Glutamatergic neuron (in vitro differentiated cells): ENCODE results near the gene DAB2. TPM values are rescaled to one million over a fixed set of nuclear protein-coding genes. Genes with fewer than 3 reads are reported as not detected.

ENCODE experiments used
- DNase-seq: peaks from one replicate; pipeline ENCODE4 v3.0.0; 2022
- H3K27ac Mint-ChIP-seq: one replicate; pipeline ENCODE4 v1.8.0; 2020; ENCODE audit warnings: mild to moderate bottlenecking, mixed read lengths, inconsistent platforms; ENCODE audit not compliant: unreplicated experiment
- H3K27me3 Mint-ChIP-seq: one replicate; pipeline ENCODE4 v1.8.0; 2020; ENCODE audit warnings: mild to moderate bottlenecking, moderate library complexity, mixed read lengths, inconsistent platforms; ENCODE audit not compliant: unreplicated experiment
- H3K36me3 Mint-ChIP-seq: one replicate; pipeline ENCODE4 v1.8.0; 2020; ENCODE audit warnings: mild to moderate bottlenecking, mixed read lengths, inconsistent platforms; ENCODE audit not compliant: unreplicated experiment
- H3K4me1 Mint-ChIP-seq: one replicate; pipeline ENCODE4 v1.8.0; 2020; ENCODE audit warnings: mild to moderate bottlenecking, low read depth, mixed read lengths, inconsistent platforms; ENCODE audit not compliant: unreplicated experiment
- H3K4me3 Mint-ChIP-seq: one replicate; pipeline ENCODE4 v1.8.0; 2020; ENCODE audit warnings: mild to moderate bottlenecking, mixed read lengths, inconsistent platforms; ENCODE audit not compliant: unreplicated experiment
- H3K9me3 Mint-ChIP-seq: one replicate; pipeline ENCODE4 v1.8.0; 2020; ENCODE audit warnings: mild to moderate bottlenecking, moderate library complexity, mixed read lengths, inconsistent platforms; ENCODE audit not compliant: unreplicated experiment
- CTCF ChIP-seq: fragments of 200-600 bp; sonication (generic); IDR thresholded peaks from one replicate; pipeline ENCODE4 v1.5.0; 2021; ENCODE audit not compliant: partially characterized antibody, unreplicated experiment
- total RNA-seq: library from RNA; stranded (reverse); fragmentation: NEBNext Ultra II Directional; extraction: Animal tissue kit (Norgen Biotek cat#: 25700); gene quantifications from one replicate; pipeline ENCODE4 v1.2.1, GENCODE V29; 2021; ENCODE audit not compliant: unreplicated experiment

DAB2 gene
- total RNA-seq, 1 donor from 2014 or later: 1.4 TPM

DNA sequence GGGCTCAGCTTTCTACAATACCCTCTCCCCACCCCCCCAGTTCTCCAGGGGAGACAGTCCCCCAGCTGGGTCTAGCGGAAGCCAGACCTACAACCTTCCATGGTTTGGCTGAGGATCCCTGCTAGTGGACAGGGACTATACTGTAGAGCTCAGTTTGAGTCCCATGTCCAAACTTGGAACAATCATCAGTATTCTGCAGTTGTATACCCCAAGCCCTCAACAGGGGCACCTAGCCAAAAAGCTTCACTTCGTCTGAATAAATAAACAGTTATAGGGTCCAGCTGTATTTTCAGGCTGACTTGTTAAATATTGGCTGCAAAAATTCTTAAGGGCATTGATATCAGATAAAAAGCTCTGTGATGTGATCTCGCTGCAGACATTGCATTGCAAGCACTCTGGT is 45.1 kb downstream of the DAB2 start:
- Mint-ChIP-seq H3K27me3 (no peaks in the 10 kb centered on the region), H3K27ac (no peak overlapping the region), H3K9me3 (no peaks in the 10 kb centered on the region), H3K4me3 (no peak overlapping the region), H3K4me1 (no peaks in the 10 kb centered on the region), H3K36me3 (no peaks in the 10 kb centered on the region)
- no peak for TF ChIP-seq CTCF
- DNase-seq: no peak

- no peak for TF ChIP-seq CTCF
- Mint-ChIP-seq H3K36me3 (no peaks in the 10 kb centered on the region), H3K4me1 (no peaks in the 10 kb centered on the region), H3K27me3 (no peaks in the 10 kb centered on the region), H3K9me3 (no peaks in the 10 kb centered on the region), H3K4me3 (no peak overlapping the region), H3K27ac (no peak overlapping the region)
- no peak for DNase-seq
These were observed 47.2 kb downstream of the DAB2 start for GRCh38 chr5:39377613-39378012.

DNA sequence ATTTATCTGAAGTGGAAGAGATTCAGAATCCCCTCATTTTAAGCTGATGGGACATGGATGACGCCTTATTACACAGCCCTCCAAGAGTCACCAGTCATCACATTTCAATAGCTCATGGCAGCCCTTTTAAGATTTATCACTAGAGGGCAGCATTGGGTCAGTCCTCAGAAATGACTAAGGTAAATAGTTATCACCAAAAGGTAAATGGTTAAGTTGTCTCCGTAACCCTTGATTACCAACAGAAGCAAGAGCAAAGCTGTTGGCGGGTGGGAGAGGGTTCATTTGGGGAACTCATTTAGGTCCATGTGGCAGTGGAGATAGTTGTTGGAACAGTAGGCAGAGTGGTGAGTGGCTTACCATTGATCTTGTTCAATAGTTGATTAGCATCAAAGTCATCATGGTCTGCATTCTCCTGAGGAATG is 48.5 kb downstream of the DAB2 start:
- TF ChIP-seq CTCF: peak; percentile 83
- peak; percentile 21 for DNase-seq
- Mint-ChIP-seq H3K27me3 (no peaks in the 10 kb centered on the region), H3K4me3 (no peak overlapping the region), H3K36me3 (no peaks in the 10 kb centered on the region), H3K9me3 (no peaks in the 10 kb centered on the region), H3K4me1 (no peaks in the 10 kb centered on the region), H3K27ac (no peak overlapping the region)

DNA sequence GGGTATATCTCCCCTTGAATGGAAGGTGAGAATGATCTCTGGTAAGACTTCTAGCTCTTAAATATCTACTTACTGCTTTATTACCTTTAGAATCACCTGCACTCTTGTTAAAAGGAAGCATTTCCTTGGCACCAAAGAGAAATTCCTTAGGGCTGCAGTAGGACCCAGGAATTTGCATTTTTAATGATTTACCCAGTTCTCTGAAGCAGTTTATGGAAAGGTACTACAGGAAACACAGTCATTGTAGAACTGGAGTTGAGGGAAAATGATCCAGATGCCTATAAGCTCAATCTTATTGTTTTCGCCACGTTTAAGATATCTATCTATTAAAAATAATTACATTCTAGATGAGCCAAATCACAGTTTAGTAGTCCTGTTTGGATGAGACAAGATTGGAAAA is 51.0 kb downstream of the DAB2 start:
- H3K4me1 Mint-ChIP-seq: no peaks in the 10 kb centered on the region
- H3K4me3 Mint-ChIP-seq: no peak overlapping the region
- H3K27ac Mint-ChIP-seq: no peak overlapping the region
- DNase-seq: no peak
- TF ChIP-seq CTCF: no peak
- no peaks in the 10 kb centered on the region for H3K27me3 Mint-ChIP-seq
- H3K9me3 Mint-ChIP-seq: no peaks in the 10 kb centered on the region
- H3K36me3 Mint-ChIP-seq: no peaks in the 10 kb centered on the region

- H3K4me3 Mint-ChIP-seq: no peak overlapping the region
These were observed 53.5 kb downstream of the DAB2 start for GRCh38 chr5:39371367-39371635.

More at GRCh38 chr5:39371367-39371635, 53.5 kb downstream of the DAB2 start:
- no peak for TF ChIP-seq CTCF
- Mint-ChIP-seq H3K9me3 (no peaks in the 10 kb centered on the region), H3K36me3 (no peaks in the 10 kb centered on the region), H3K27me3 (no peaks in the 10 kb centered on the region), H3K27ac (no peak overlapping the region), H3K4me1 (no peaks in the 10 kb centered on the region)
- DNase-seq: no peak
